Body of pancreas (tissue), 4 donors: ENCODE data around the gene BPIFB4.

Experiments
- POLR2A ChIP-seq, 3 donors: fragments of 450-650 bp; IDR thresholded peaks; one replicate each; pipeline ENCODE4 v1.6.1; 2016; ENCODE audit warnings: antibody characterized with exemption in 3 of 3, mild to moderate bottlenecking in 2 of 3
- TF ChIP-seq, protein P1 (sequence below), 7 experiments: fragments of 450-650 bp in 4 of 7; fragments of 200-600 bp in 3 of 7; sonication (generic) in 3 of 7; IDR thresholded peaks; one replicate each; pipeline ENCODE4 v1.5.1; 2016 to 2019; ENCODE audit warnings: antibody characterized with exemption in 7 of 7

DNA sequence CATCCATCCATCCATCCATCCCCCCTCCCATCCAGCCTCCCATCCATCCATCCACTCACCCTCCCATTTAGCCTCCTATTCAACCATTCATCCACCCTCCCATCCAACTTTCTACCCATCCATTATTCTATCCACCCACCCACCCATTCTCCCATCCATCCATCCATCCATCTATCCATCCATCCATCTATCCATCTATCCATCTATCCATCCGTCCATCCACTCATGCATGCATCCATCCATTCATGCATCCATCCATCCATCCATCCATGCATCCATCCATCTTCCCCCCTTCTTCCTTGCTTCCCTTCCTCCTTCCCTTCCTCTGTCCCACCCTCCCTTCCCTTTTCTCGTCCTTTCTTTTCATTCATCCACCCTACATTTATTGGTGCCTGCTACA is 4.8 kb upstream of the BPIFB4 start:
- TF ChIP-seq, protein P1, sequence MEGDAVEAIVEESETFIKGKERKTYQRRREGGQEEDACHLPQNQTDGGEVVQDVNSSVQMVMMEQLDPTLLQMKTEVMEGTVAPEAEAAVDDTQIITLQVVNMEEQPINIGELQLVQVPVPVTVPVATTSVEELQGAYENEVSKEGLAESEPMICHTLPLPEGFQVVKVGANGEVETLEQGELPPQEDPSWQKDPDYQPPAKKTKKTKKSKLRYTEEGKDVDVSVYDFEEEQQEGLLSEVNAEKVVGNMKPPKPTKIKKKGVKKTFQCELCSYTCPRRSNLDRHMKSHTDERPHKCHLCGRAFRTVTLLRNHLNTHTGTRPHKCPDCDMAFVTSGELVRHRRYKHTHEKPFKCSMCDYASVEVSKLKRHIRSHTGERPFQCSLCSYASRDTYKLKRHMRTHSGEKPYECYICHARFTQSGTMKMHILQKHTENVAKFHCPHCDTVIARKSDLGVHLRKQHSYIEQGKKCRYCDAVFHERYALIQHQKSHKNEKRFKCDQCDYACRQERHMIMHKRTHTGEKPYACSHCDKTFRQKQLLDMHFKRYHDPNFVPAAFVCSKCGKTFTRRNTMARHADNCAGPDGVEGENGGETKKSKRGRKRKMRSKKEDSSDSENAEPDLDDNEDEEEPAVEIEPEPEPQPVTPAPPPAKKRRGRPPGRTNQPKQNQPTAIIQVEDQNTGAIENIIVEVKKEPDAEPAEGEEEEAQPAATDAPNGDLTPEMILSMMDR (IDR thresholded peaks at IDR 0.05), result no peak
- no peak for TF ChIP-seq POLR2A (IDR thresholded peaks at IDR 0.05)
